HG03135 (cell line): ENCODE results near the gene PPP3CA.
A peak's percentile ranks its signal among the peaks of the same experiment; 100 is the strongest.
"Not testable (repeated sequence)": the region's sequence is repeated elsewhere in the genome, so short reads cannot be mapped to it uniquely, and the experiment has no call there.

Experiments
- ATAC-seq: cut with Tn5 transposase; IDR thresholded peaks from one replicate; pipeline ENCODE4 v1.9.1; 2021; ENCODE audit warnings: mild to moderate bottlenecking, moderate library complexity; ENCODE audit not compliant: unreplicated experiment

The PPP3CA gene

DNA sequence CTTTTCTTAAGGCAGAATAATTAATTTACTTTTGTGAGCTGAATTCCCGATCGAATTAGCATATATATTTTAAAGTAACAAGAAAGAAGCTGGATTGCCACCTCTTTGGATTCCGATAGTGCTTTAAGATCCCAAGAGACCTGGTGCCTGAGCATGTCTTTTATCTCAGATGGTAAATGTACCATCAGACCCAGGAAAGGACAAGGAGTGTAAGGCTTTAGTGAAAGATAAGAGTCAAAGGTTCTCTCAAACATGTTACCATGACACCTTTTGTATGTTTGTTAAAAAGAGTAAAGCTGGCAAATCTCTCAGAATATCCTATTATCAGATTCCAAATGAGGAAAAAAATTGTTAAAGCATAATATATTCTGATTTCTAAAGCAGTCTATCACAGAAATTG lies 198.8 kb downstream of the PPP3CA start:
- ATAC-seq, result no peak

DNA sequence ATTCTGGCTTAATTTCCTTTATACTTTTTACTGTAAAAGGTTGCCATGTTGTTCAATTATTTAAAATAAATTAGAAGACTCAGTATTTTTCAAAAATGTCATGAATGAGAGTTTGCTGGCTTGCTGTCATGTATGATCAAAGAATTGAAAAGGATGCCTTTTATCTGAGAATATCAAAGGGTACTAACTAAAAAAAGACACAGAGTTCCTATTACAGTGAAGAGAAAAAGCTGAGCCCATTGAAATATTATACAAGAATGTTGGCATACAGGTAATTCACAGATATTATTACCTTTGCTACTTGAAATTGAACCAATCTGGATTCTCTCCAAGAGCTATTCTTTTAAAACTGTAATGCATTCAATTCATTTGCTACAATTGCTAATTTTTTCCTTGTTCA lies 200.0 kb downstream of the PPP3CA start:
- ATAC-seq, result no peak

DNA sequence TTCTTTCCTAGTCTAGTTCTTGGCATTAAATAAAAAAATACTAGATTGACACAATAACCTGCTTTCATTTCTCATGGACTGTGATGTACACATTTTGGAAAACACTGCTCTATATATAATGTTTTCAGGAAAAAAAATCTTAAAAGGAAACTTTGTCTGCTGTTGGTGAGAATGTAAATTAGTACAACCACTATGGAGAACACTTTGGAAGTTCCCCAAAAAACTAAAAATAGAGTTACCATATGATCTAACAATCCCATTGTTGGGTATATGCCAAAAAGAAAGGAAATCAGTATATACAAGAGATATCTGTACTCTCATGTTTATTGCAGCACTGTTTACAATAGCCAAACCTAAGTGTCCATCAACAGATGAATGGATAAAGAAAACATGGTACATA lies 202.3 kb downstream of the PPP3CA start:
- no peak for ATAC-seq

DNA sequence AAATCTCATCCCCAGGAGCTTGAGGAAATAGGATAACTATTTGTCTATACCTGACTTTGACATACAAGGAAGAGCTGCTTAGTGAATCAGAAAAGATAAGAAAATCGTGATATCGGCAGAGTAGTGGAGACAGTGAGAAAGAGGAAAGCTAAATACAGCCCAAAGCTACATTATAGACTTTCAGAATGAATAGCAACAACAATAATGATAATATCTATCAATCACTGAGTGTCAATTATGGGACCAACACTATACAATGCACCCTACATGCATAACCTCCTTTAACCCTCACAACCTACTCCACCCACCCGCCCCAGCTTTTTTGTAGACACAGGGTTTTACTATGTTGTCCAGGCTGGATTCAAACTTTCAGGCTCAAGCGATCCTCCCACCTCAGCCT lies 205.1 kb downstream of the PPP3CA start:
- no peak for ATAC-seq

DNA sequence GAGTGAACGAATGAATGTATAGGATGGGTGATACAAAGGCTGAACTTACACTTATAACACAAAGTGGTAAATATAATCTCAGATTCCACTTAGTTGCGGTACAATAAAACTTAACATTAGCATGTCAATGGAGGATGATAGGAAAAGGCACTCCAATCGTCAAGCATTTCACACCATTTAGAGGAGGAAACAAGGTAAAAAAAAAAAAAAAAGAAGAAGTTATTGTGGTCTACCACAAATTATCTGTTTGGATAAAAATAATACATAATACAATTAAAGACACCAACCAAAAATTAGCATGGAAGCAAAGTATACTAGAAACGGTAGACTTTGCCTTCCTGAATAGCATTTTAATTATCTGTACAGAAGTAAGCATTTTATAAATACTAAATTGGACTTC lies 205.5 kb downstream of the PPP3CA start:
- ATAC-seq, result no peak

DNA sequence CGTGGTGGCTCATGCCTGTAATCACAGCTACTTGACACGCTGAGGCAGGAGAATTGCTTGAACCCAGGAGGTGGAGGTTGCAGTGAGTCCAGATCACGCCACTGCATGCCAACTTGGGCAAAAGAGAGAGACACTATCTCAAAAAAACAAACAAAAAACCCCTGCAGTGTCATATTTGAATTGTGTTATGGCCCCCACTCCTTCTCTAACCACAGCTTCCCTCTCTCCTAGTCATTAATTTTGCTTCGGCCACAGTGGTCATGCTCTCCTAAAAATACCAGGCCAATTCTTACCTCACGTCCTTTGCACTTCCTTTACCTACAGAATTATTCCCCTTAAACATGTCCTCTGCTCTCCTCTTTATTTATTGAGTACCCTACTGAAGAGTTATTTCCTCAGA lies 206.1 kb downstream of the PPP3CA start:
- ATAC-seq, result no peak

DNA sequence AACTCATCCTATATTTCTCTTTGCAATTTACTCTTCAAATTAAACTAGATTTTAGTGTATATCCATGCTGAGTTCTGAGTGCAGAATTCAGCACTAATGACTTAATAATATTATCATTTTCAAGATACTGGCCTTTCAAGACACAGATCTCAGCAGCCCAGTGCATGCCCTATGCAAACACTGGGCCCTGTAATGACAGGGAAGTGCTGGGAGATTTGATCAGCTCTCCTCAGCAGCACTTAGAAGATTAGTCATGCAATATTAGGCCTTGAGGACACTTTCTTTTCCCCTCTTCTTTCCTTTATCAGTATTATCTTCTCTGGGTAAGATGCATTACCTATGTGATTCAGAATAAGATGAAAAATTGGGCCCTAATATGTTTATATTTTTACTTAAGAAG lies 207.1 kb downstream of the PPP3CA start:
- no peak for ATAC-seq

DNA sequence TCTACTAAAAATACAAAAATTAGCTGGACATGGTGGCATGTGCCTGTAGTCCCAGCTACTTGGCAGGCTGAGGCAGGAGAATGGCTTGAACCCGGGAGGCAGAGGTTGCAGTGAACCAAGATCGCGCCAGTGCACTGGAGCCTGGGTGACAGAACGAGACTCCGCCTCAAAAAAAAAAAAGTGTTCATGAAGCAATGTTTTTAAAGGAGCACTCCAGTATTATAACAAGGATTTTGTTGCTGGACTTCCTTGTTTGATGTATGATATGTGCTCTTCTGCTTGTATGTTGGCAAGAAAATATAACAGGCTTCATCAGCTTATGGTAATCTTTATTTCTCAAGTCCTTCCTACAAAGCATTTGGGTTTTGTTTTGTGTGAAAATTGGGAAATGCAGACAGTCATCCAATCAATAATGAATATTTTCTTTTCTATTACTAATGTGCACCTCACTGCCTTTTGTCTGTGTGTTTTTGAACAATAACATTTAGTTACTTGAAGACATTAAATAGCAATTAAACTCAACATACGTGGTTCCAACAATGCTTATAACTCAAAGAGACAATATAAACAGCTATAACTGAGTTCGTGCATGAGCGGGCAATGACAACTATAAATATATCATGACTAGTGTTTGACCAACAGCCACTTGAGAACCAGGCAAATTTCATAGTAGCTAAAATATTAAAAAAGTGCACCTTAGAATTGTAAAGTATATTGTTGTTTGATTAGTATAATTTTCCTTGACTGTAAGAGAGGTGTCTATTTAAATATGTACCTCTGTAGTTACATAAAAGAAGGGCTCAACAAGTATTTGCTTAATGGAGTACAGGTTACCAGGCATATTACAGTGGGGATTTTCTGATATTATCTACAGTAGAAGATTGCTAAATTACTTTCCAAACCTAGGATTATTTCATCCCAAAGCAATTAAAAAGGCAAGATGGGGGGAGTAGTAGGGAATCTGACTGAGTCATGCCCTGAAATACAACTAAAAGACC lies 210.7 kb downstream of the PPP3CA start:
- no peak for ATAC-seq

DNA sequence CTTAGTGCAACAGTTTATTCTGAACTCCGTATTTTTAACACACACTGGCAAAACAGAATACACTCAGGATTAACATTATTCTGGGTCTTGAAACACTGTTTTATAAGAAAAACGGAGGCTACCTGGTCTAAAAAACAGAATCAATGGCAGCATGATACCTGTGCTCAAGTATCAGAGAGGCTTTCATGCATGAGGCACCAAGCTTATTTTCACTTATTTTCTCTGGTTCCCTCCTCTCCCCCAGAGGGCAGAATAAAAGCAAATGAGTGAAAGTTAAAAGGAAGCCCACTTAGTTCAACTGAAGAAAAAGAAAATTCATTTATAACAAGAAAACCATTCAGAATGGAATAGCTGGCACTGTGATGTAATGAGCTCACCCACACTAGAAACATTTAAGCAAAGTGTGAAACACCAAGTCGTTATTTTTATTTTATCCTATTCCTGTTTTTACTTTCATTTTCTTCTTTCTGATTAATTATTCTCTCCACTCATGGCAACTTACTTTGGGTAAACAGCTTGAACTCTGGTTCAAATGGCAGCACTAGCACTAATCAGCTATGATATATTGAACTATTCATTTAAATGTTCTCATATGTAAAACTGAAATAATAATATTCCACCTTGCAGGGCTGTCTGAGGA lies 211.8 kb downstream of the PPP3CA start:
- ATAC-seq, result peak; percentile 71

DNA sequence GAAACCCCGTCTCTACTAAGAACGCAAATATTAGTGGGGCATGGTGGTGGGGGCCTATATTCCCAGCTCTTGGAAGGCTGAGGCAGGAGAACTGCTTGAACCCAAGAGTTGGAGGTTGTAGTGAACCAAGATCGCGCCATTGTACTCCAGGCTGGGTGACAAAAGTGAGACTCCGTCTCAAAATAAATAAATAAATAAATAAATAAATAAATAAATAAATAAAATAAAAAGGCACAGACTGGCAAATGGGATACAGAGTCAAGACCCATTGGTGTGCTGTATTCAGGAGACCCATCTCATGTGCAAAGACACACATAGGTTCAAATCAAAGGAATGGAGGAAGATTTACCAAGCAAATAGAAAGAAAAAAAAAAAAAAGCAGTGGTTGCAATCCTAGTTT lies 216.3 kb downstream of the PPP3CA start:
- ATAC-seq, result not testable (repeated sequence)

DNA sequence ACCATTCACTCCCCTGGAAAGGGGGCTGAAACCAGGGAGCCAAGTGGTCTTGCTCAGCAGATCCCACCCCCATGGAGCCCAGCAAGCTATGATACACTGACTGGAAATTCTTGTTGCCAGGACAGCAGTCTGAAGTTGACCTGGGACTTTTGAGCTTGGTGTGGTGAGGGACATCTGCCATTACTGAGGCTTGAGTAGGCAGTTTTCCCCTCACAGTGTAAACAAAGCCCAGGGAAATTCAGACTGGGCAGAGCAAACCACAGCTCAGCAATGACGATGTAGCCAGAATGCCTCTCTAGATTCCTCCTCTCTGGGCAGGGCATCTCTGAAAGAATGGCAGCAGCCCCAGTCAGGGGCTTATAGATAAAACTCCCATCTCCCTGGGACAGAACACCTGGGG lies 218.4 kb downstream of the PPP3CA start:
- ATAC-seq, result not testable (repeated sequence)

DNA sequence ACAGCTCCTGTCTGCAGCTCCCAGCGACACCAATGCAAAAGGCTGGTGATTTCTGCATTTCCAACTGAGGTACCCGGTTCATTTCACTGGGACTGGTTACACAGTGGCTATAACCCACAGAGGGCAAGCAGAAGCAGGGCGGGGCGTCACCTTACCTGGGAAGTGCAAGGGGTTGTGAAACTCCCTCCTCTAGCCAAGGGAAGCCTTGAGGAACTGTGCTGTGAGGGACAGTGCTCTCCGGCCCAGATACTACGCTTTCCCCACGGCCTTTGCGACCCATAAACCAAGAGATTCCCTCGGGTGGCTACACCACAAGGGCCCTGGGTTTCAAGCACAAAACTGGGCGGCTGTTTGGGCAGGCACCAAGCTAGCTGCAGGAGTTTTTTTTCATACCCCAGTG lies 218.9 kb downstream of the PPP3CA start:
- no peak for ATAC-seq

DNA sequence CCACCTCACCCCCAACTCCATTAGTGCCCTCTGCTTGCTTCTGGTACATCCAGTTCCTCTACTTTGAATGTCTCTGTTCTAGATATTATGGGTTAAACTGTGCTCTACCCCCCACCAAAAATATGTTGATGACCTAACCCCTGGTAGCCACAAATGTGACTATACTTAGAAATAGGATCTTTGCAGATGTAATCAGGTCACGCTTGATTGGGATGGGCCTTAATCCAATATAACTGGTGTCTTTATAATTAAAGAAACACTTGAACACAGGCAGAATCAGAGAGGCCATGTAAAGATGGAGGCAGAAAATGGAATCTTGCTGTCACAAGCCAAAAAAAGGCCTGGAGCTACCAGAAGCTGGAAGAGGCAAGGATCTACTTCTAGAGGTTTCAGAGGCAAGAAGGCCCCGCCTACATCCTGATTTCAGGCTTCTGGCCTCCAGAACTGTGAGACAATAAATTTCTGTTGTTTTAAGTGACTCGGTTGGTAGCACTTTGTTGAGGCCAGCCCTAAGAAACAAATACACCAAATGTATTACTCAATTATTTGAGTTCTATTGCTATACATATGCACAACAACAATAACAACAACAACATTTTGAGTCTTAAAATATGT lies 220.0 kb downstream of the PPP3CA start:
- no peak for ATAC-seq

DNA sequence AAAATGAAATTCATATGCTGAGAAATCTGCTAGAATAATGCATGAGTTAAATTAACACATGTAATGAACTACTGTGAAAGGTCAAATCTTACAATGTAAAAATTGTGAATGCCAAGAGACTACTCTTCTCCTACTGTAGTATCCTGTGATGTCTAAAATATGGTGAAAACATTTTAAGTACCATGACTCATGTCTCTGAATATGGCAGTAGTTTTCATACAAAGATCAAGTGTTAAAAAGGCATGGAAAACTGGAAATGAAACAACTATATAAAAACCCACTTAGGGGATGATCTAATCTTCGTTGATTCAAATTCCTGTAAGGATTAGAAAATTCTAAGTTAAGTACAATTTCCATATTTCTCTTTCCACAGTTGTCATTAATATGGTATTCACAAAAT lies 221.3 kb downstream of the PPP3CA start:
- no peak for ATAC-seq

DNA sequence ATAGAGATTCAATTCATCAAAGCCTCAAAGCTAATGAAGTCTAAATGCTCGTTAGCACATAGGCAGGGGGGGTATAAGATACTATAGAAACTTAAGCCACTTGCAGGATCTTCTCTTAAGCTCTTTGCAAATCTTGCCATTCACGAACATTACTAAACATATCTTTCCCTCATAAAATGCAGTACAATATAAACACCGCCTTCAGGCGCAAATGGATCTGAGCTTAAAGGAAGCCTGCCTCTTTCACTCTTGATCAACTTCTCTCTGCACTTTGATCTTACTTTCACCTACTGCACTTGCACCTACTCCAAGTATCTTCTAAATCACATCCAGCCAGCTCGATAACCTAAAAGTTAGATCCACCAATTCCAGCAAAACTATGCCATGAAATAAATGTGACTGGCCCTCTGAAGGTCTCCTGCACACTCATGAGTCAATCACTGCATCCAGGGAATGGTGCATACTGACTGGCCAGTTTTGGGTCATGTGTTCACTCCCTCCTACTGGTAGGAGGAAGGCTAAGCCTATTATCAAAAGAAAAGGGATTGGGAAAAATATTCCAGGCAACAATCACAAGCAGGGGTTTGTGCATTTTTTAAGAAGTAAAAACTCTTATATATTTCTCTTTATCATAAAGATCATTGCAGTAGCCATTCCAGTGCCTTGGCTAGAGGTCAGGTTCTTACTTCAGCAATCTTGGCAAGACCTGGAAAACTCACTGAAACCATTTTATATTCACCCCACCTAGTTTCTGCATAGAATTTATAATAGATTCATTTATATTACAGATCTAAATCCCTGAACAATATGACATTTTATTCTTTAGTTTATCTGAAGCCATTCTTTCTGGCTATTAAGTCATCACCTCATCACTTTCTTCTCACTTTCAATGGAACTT lies 222.0 kb downstream of the PPP3CA start:
- no peak for ATAC-seq

DNA sequence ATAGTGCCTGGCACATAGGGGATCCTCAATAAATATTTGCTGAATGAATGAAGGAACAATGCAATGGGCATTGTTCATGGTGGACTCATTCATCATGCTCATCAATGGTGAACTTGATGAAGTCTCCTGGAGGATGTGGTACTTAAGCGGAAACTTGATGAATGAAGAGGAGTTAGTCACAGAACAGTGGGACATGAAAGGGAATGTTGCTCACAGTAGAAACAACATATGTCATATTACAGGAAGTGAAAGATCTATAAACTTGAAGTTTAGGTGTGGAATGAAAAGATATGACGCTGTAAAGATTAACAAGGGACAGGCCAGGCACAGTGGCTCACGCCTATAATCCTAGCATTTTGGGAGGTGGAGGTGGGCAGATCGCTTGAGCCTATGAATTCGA lies 224.1 kb downstream of the PPP3CA start:
- ATAC-seq, result no peak

DNA sequence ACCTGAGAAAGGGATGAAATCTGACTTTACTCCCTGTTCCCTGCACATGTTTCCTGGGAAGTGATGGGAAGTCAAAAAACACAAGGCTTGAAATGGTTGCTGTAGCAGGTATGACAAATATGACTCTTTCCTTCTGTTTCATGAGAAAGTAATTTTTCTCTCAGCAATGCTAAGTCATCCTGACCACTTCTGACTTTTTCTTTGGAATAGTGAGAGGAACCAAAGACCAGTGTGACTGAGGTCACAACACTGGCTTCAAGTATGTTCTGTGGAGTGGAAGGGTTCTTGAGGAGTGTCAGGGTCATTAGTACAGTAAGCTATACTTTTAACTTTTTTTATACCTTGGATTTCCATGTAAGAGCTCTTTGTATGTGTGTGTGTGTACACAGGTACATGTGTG lies 225.3 kb downstream of the PPP3CA start:
- ATAC-seq, result no peak

DNA sequence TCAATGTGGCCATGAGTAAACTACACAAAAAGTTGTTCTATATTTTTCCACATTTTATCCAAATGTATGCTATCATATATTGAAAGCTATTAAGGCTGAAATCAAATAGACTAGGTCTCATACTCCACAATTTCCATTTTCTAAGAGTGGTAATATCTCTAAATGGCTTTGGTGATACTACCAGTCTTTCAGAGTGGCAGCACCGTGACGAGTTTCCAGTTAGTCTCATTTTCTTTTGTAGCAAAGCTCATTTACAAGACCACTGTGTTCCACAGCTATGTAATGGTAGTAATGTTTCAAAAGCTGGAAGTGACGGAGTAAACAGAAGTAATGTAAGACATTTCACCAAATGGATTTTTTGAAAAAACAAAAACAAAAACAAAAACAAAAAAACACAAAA lies 228.2 kb downstream of the PPP3CA start:
- no peak for ATAC-seq

DNA sequence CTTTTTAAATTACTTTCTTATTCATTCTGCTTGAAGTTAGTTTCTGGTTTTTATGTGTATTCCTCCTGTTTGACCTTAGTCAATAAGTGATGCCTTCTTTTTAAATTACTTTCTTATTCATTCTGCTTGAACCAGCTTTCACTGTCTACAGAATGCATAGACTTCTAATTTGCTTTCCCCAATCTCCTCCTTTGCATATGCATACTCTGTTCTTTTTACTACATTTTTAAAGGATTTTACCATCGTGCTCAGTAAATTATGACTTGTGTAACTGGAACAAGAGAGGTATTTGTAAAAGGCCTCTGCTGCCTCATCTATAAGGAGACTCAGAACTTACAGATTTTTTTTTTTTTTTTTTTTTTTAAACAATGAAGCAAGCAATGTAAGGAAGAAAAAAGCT lies 228.7 kb downstream of the PPP3CA start:
- no peak for ATAC-seq

DNA sequence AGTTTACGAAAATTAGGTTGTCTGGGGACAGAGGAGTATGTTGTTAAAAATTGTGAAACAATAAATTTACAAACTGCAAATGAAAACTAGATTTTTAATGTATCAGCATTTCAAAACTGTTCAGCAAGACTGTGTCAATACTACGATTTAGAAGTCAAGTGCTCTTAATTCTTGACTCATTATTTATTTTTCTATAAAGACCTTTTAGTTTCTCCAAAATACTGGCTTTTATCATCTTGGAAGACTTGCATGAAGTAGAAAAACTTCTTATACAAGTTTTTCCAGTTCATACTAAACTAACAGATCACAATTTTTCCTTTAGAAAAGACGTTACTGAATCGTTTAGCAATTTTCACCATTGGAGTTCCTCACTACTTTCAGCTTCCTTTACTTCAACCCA lies 231.4 kb downstream of the PPP3CA start:
- ATAC-seq, result no peak

DNA sequence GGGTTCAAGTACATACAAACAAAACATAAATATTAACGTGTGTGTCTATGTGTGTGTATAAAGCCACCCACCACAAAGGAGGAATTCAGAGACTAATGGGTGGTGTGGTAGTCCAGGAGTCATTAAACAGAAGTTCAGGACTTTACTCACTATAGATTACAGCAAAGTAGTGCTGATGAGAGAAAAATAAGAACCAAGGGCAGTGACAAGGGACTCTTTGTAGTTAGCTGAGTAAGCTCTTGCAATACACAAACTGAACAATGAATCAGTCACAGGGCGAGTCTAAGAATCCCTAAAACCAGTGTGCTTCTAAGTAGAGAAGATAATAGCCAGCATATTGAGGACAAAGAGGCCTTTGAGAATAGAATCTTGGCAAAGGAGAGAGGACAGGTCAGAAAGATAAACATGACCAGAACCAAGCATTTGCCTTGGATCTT lies 232.4 kb downstream of the PPP3CA start:
- ATAC-seq, result no peak
